Fibroblast of lung (primary cell): ENCODE measurements around the gene PRKX.

Source experiments
- CTCF ChIP-seq, 2 donors: IDR thresholded peaks in 1 of 2; conservative IDR thresholded peaks in 1 of 2; 1 replicate in 1 of 2; 2 replicates in 1 of 2; pipeline ENCODE4 v1.5.1; 2011 to 2012; ENCODE audit warnings: low read length in 2 of 2, control low read depth in 1 of 2, inconsistent platforms in 1 of 2, low read depth in 1 of 2, mild to moderate bottlenecking in 1 of 2
- EZH2 ChIP-seq: IDR thresholded peaks from 2 replicates; pipeline ENCODE4 v1.5.1; 2012; ENCODE audit warnings: low read length, control low read depth, mild to moderate bottlenecking; ENCODE audit errors: missing control alignments

- TF ChIP-seq CTCF (conservative IDR thresholded peaks at IDR 0.05 in 1 of 2, IDR thresholded peaks at IDR 0.05 in 1 of 2; ENCODE audit: low read depth in 1 of 2, low read length in 2 of 2) (no peak), EZH2 (no peak)
Measured at GRCh38 chrX:3674881-3675280, 38.6 kb downstream of the PRKX start.
